Right atrium auricular region (tissue), 2 donors: ENCODE results near the gene KRTAP10-2. TPM values are rescaled to one million over a fixed set of nuclear protein-coding genes. Genes with fewer than 3 reads are reported as not detected.

Source experiments
- DNase-seq: peaks from one replicate; pipeline ENCODE4 v3.0.0-alpha.2; 2019; ENCODE audit warnings: low spot score
- H3K27ac ChIP-seq, 2 donors: fragments of 200-600 bp; sonication (generic); 1 replicate in 1 of 2; 2 replicates in 1 of 2; pipeline ENCODE4 v1.5.1; 2016 to 2019
- H3K27me3 ChIP-seq, 2 donors: fragments of 200-600 bp; sonication (generic); one replicate each; pipeline versions ENCODE4 v1.5.1 to v1.6.0; 2017 to 2019
- H3K36me3 ChIP-seq: fragments of 200-600 bp; sonication (generic); one replicate; pipeline ENCODE4 v1.5.1; 2016
- H3K4me1 ChIP-seq, 2 donors: fragments of 200-600 bp; sonication (generic); one replicate each; pipeline versions ENCODE4 v1.5.1 to v1.6.0; 2017 to 2019
- H3K4me3 ChIP-seq, 2 donors: fragments of 200-600 bp; sonication (generic); 1 replicate in 1 of 2; 2 replicates in 1 of 2; pipeline ENCODE4 v1.5.1; 2017 to 2019; ENCODE audit warnings: mild to moderate bottlenecking in 1 of 2, moderate library complexity in 1 of 2
- H3K9me3 ChIP-seq, 2 donors: fragments of 200-600 bp; sonication (generic); one replicate each; pipeline ENCODE4 v1.5.1; 2019
- total RNA-seq, 2 donors: library from RNA; depleted of rRNA; stranded (reverse); fragments of >200 nt; gene quantifications; one replicate each; pipeline ENCODE4 v1.1.0, GENCODE V29; 2016
- TF ChIP-seq, protein P1 (sequence below), 2 donors: fragments of 200-600 bp; sonication (generic); IDR thresholded peaks; one replicate each; pipeline ENCODE4 v1.5.1; 2019; ENCODE audit warnings: antibody characterized with exemption in 2 of 2

KRTAP10-2 gene
- total RNA-seq, 2 donors from 2014 or later, result not detected

DNA sequence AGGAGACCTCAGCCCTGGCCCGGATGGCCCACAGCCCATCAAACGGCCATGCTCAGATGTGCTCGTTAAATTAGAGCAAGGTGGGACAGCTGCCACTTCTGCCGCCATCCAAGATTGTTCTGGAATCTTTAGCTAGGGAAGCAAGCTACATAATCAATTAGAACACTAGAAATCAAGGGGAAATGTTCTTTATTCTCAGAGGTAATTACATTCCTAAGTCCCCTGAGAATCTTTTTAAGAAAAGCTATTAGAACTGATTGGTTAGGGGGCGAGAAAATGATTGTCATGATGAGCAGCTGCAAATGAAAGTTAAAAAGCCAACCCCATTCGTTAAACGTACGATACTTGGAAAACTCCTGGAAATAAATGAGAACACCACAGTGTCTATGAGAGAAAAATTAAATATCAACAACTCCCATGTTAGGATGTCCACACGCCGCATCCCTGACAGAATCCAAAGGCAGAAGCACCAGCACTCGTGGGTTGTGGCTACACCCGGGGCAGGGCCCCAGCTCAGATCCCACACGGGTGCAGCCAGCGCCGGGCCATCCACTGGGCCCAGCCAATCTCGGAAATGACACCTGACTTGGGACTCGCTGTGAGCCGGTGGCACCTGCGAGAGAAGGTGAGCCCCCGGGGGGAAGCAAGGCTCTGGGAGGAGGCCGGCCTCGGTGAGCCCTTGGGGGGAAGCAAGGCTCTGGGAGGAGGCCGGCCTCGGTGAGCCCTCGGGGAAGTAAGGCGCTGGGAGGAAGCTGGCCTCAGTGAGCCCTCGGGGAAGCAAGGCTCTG lies 48.9 kb downstream of the KRTAP10-2 start:
- Histone ChIP-seq H3K4me1 (peaks cover 0 to under 1% of the 10 kb centered on the region in 2 donors), H3K9me3 (no peaks in the 10 kb centered on the region), H3K4me3 (no peak overlapping the region), H3K36me3 (no peaks in the 10 kb centered on the region), H3K27me3 (no peaks in the 10 kb centered on the region), H3K27ac (no peak overlapping the region)
- no peak for DNase-seq
- TF ChIP-seq, protein P1, sequence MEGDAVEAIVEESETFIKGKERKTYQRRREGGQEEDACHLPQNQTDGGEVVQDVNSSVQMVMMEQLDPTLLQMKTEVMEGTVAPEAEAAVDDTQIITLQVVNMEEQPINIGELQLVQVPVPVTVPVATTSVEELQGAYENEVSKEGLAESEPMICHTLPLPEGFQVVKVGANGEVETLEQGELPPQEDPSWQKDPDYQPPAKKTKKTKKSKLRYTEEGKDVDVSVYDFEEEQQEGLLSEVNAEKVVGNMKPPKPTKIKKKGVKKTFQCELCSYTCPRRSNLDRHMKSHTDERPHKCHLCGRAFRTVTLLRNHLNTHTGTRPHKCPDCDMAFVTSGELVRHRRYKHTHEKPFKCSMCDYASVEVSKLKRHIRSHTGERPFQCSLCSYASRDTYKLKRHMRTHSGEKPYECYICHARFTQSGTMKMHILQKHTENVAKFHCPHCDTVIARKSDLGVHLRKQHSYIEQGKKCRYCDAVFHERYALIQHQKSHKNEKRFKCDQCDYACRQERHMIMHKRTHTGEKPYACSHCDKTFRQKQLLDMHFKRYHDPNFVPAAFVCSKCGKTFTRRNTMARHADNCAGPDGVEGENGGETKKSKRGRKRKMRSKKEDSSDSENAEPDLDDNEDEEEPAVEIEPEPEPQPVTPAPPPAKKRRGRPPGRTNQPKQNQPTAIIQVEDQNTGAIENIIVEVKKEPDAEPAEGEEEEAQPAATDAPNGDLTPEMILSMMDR (IDR thresholded peaks at IDR 0.05), result no peak

Other genes with a start within 250 kb of the KRTAP10-2 start
- gene CFAP410, start 212.1 kb downstream of the KRTAP10-2 start, total RNA-seq, result 10 to 100 TPM; 21.4 to 23.2 TPM
- under 1 TPM; 0.75 to 0.89 TPM for gene TRPM2, start 197.9 kb downstream of the KRTAP10-2 start, total RNA-seq
- 1 to 10 TPM; 1.1 to 1.7 TPM for gene LRRC3, start 96.0 kb downstream of the KRTAP10-2 start, total RNA-seq
- gene KRTAP10-1, start 11.3 kb downstream of the KRTAP10-2 start, total RNA-seq, result not detected
- gene KRTAP10-3, start 7.3 kb upstream of the KRTAP10-2 start, total RNA-seq, result not detected
- gene KRTAP10-4, start 22.2 kb upstream of the KRTAP10-2 start, total RNA-seq, result not detected
- not detected for gene KRTAP10-5, start 29.1 kb upstream of the KRTAP10-2 start, total RNA-seq
- gene KRTAP10-6, start 41.0 kb upstream of the KRTAP10-2 start, total RNA-seq, result not detected
- not detected for gene KRTAP10-7, start 49.1 kb upstream of the KRTAP10-2 start, total RNA-seq
- gene KRTAP10-8, start 60.6 kb upstream of the KRTAP10-2 start, total RNA-seq, result not detected
- not detected for gene KRTAP10-9, start 75.6 kb upstream of the KRTAP10-2 start, total RNA-seq
- not detected for gene KRTAP10-10, start 85.9 kb upstream of the KRTAP10-2 start, total RNA-seq
- not detected for gene KRTAP10-11, start 94.9 kb upstream of the KRTAP10-2 start, total RNA-seq
- gene KRTAP12-4, start 103.2 kb upstream of the KRTAP10-2 start, total RNA-seq, result not detected
- not detected for gene KRTAP12-3, start 106.4 kb upstream of the KRTAP10-2 start, total RNA-seq
- not detected for gene KRTAP12-2, start 115.4 kb upstream of the KRTAP10-2 start, total RNA-seq
- not detected for gene KRTAP12-1, start 130.7 kb upstream of the KRTAP10-2 start, total RNA-seq
- not detected for gene KRTAP10-12, start 145.7 kb upstream of the KRTAP10-2 start, total RNA-seq
- gene TSPEAR, start 160.1 kb upstream of the KRTAP10-2 start, total RNA-seq, result not detected